ENCODE measurements around the gene ZNF644.

- TF ChIP-seq CTCF (IDR thresholded peaks at IDR 0.05) (no peak), RAD21 (IDR thresholded peaks at IDR 0.05; ENCODE audit: low read length) (no peak), FOSL2 (IDR thresholded peaks at IDR 0.05; ENCODE audit: borderline replicate concordance, low read depth) (no peak), TEAD4 (IDR thresholded peaks at IDR 0.05; ENCODE audit: borderline replicate concordance, insufficient read depth) (no peak)
Measured at GRCh38 chr1:90922996-90923395, 98.8 kb downstream of the ZNF644 start.
